H9 (cell line): ENCODE data around the gene GCNA. TPM values are rescaled to one million over a fixed set of nuclear protein-coding genes. Genes with fewer than 3 reads are reported as not detected.

ENCODE experiments used
- DNase-seq: peaks from one replicate; pipeline ENCODE4 v3.0.0-alpha.2; 2017
- H2AFZ ChIP-seq: one replicate; pipeline ENCODE4 v1.6.1; 2013; ENCODE audit warnings: mild to moderate bottlenecking, low read length, control low read depth, moderate library complexity
- H2AK5ac ChIP-seq: 2 replicates; pipeline ENCODE4 v1.6.1; 2013; ENCODE audit warnings: low read length, control low read depth, mixed read lengths; ENCODE audit not compliant: insufficient read length
- H2BK120ac ChIP-seq: one replicate; pipeline ENCODE4 v1.6.1; 2013; ENCODE audit warnings: low read depth, mild to moderate bottlenecking, low read length, control low read depth, inconsistent platforms; ENCODE audit not compliant: poor library complexity, severe bottlenecking
- H2BK12ac ChIP-seq: 2 replicates; pipeline ENCODE4 v1.6.1; 2013; ENCODE audit warnings: low read length, control low read depth, mixed read lengths, low read depth; ENCODE audit not compliant: insufficient read length
- H2BK15ac ChIP-seq: 2 replicates; pipeline ENCODE4 v1.6.1; 2013; ENCODE audit warnings: low read depth, low read length, control low read depth
- H2BK20ac ChIP-seq: one replicate; pipeline ENCODE4 v1.6.1; 2013; ENCODE audit warnings: low read depth, mild to moderate bottlenecking, low read length, control low read depth, inconsistent platforms; ENCODE audit not compliant: poor library complexity, severe bottlenecking
- H2BK5ac ChIP-seq: 2 replicates; pipeline ENCODE4 v1.6.1; 2013; ENCODE audit warnings: low read length, control low read depth, mixed read lengths; ENCODE audit not compliant: insufficient read length
- H3K14ac ChIP-seq: 2 replicates; pipeline ENCODE4 v1.6.1; 2013; ENCODE audit warnings: low read length, control low read depth; ENCODE audit not compliant: insufficient read depth
- H3K18ac ChIP-seq: 2 replicates; pipeline ENCODE4 v1.6.1; 2013; ENCODE audit warnings: low read depth, mild to moderate bottlenecking, mixed read lengths, low read length, control low read depth; ENCODE audit not compliant: insufficient read length
- H3K23ac ChIP-seq: 2 replicates; pipeline ENCODE4 v1.6.1; 2013; ENCODE audit warnings: low read length, control low read depth, mixed read lengths, low read depth; ENCODE audit not compliant: insufficient read length
- H3K23me2 ChIP-seq: 2 replicates; pipeline ENCODE4 v1.6.1; 2013; ENCODE audit warnings: low read depth, mild to moderate bottlenecking, mixed read lengths, low read length, control low read depth; ENCODE audit not compliant: insufficient read length, poor library complexity, severe bottlenecking
- H3K27ac ChIP-seq: 2 replicates; pipeline ENCODE4 v1.5.1; 2013; ENCODE audit warnings: low read length, control low read depth, mixed read lengths, low read depth; ENCODE audit not compliant: insufficient read length
- H3K27me3 ChIP-seq: 2 replicates; pipeline ENCODE4 v1.6.1; 2013; ENCODE audit warnings: low read length, control low read depth, inconsistent platforms; ENCODE audit not compliant: insufficient read depth
- H3K4ac ChIP-seq: 2 replicates; pipeline ENCODE4 v1.6.1; 2013; ENCODE audit warnings: low read depth, mild to moderate bottlenecking, control low read depth, inconsistent platforms, low read length, moderate library complexity
- H3K4me1 ChIP-seq: 2 replicates; pipeline ENCODE4 v1.6.1; 2013; ENCODE audit warnings: low read length, control low read depth, inconsistent platforms; ENCODE audit not compliant: insufficient read depth
- H3K4me2 ChIP-seq: 2 replicates; pipeline ENCODE4 v1.6.1; 2013; ENCODE audit warnings: low read length, control low read depth, mixed read lengths; ENCODE audit not compliant: insufficient read length, insufficient read depth
- H3K56ac ChIP-seq: 2 replicates; pipeline ENCODE4 v1.6.1; 2013; ENCODE audit warnings: low read depth, mild to moderate bottlenecking, mixed read lengths, low read length, control low read depth; ENCODE audit not compliant: insufficient read length
- H3K79me1 ChIP-seq: 2 replicates; pipeline ENCODE4 v1.6.1; 2013; ENCODE audit warnings: low read depth, mild to moderate bottlenecking, moderate library complexity, low read length, control low read depth, inconsistent platforms; ENCODE audit not compliant: insufficient read depth, poor library complexity, severe bottlenecking
- H3K79me2 ChIP-seq: 2 replicates; pipeline ENCODE4 v1.6.1; 2013; ENCODE audit warnings: low read length, control low read depth, inconsistent platforms; ENCODE audit not compliant: insufficient read depth
- H3K9ac ChIP-seq: 2 replicates; pipeline ENCODE4 v1.6.1; 2013; ENCODE audit warnings: low read length, control low read depth, mixed read lengths; ENCODE audit not compliant: insufficient read length; ENCODE audit errors: extremely low read depth
- H3K9me3 ChIP-seq: one replicate; pipeline ENCODE4 v1.6.1; 2013; ENCODE audit warnings: low read depth, low read length, inconsistent platforms; ENCODE audit not compliant: control insufficient read depth
- H3T11ph ChIP-seq: one replicate; pipeline ENCODE4 v1.6.1; 2013; ENCODE audit warnings: mild to moderate bottlenecking, low read length, control low read depth, inconsistent platforms
- H4K20me1 ChIP-seq: one replicate; pipeline ENCODE4 v1.6.1; 2013; ENCODE audit not compliant: control insufficient read depth, insufficient read length, insufficient read depth
- H4K5ac ChIP-seq: 2 replicates; pipeline ENCODE4 v1.6.1; 2013; ENCODE audit warnings: low read depth, mild to moderate bottlenecking, mixed read lengths, low read length, control low read depth; ENCODE audit not compliant: insufficient read length
- H4K8ac ChIP-seq: replicated peaks from 2 replicates; pipeline ENCODE4 v1.6.1; 2013; ENCODE audit warnings: low read length, control low read depth, mixed read lengths, low read depth; ENCODE audit not compliant: insufficient read length
- H4K91ac ChIP-seq: 2 replicates; pipeline ENCODE4 v1.6.1; 2013; ENCODE audit warnings: low read depth, mild to moderate bottlenecking, moderate library complexity, mixed read lengths, low read length, control low read depth; ENCODE audit not compliant: insufficient read length
- H3K27ac Mint-ChIP-seq, 3 experiments: 2 replicates in 2 of 3; 3 replicates in 1 of 3; pipeline ENCODE4 v1.8.0; 2020 to 2021; ENCODE audit warnings: mixed read lengths in 3 of 3, mild to moderate bottlenecking in 1 of 3, moderate library complexity in 1 of 3
- H3K27me3 Mint-ChIP-seq: 2 replicates; pipeline ENCODE4 v1.8.0; 2021; ENCODE audit warnings: low read depth, mild to moderate bottlenecking, moderate library complexity, mixed read lengths
- H3K36me3 Mint-ChIP-seq, 3 experiments: 2 replicates in 2 of 3; 3 replicates in 1 of 3; pipeline ENCODE4 v1.8.0; 2020 to 2021; ENCODE audit warnings: low read depth in 3 of 3, mixed read lengths in 3 of 3; ENCODE audit not compliant: insufficient read depth in 1 of 3
- H3K4me1 Mint-ChIP-seq, 2 experiments: 2 replicates each; pipeline ENCODE4 v1.8.0; 2020; ENCODE audit warnings: mixed read lengths in 2 of 2
- H3K4me3 Mint-ChIP-seq, 2 experiments: 2 replicates in 1 of 2; 3 replicates in 1 of 2; pipeline ENCODE4 v1.8.0; 2020 to 2021; ENCODE audit warnings: mild to moderate bottlenecking in 2 of 2, mixed read lengths in 2 of 2, moderate library complexity in 1 of 2
- H3K9me3 Mint-ChIP-seq, 2 experiments: 2 replicates in 1 of 2; 3 replicates in 1 of 2; pipeline ENCODE4 v1.8.0; 2020; ENCODE audit warnings: mild to moderate bottlenecking in 2 of 2, mixed read lengths in 2 of 2, moderate library complexity in 1 of 2
- WGBS: extraction: QIAGEN DNeasy Blood & Tissue Kit; methylation state at CpG from one replicate; pipeline ENCODE4 v1.1.7; 2013; ENCODE audit warnings: missing lambda C conversion rate, low lambda C conversion rate, mixed read lengths; ENCODE audit not compliant: insufficient read length; ENCODE audit errors: extremely low coverage; 5-methylcytosine and 5-hydroxymethylcytosine counted together
- total RNA-seq: library from RNA; stranded (reverse); gene quantifications from 2 replicates; pipeline ENCODE4 v1.2.1, GENCODE V29; 2021
- TF ChIP-seq, protein P1 (sequence below): fragments of 200-600 bp; sonication (generic); conservative IDR thresholded peaks from 3 replicates; pipeline ENCODE4 v1.8.0; 2021; ENCODE audit warnings: antibody characterized with exemption, mild to moderate bottlenecking

The GCNA gene
- total RNA-seq, 1 experiment from 2014 or later = 0.96 TPM

DNA sequence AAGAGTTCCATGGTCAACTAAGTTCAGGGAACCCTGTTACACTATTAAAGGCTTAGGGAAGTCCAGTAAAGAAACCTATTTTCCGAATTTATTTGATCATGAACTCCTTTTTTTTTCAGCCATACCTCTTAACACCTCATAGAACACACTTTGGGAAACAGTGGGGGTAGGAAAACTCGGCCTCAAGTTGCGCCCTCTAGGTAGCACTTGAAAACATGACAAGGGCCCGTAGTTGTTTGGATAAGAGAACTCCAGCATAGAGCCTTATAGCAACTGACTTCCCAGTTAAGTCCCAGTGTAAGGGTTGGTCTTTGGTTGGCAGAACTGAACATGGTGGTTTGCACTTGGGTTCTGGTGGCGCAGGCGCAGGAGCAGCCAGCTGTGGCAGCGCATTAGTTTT lies 30.9 kb upstream of the GCNA start:
- Mint-ChIP-seq H3K4me1 (peaks cover 2 to 3% of the 10 kb centered on the region in 2 experiments; a peak in 1 of 4 replicates), H3K36me3 (peaks cover 29 to 68% (median 65%) of the 10 kb centered on the region in 3 experiments), H3K27ac (no peak overlapping the region), H3K4me3 (no peak overlapping the region), H3K9me3 (peaks cover 51 to 53% of the 10 kb centered on the region in 2 experiments), H3K27me3 (no peaks in the 10 kb centered on the region)
- no peak for DNase-seq
- Histone ChIP-seq H4K8ac (no peak overlapping the region), H3K27ac (no peak overlapping the region), H3K79me2 (peaks cover 12% of the 10 kb centered on the region; the same call in 1 of the 2 replicates), H3K4ac (no peak overlapping the region), H3K56ac (no peak overlapping the region), H3K18ac (no peak overlapping the region), H3K4me1 (no peaks in the 10 kb centered on the region), H2BK120ac (no peak overlapping the region), H2BK12ac (no peak overlapping the region), H2BK15ac (no peak overlapping the region), H4K20me1 (no peaks in the 10 kb centered on the region), H3K9me3 (peaks cover 21% of the 10 kb centered on the region), H3K23ac (no peak overlapping the region), H3K27me3 (no peaks in the 10 kb centered on the region), H2BK20ac (no peak overlapping the region), H2AFZ (no peak overlapping the region), H2BK5ac (no peak overlapping the region), H3K4me2 (no peak overlapping the region), H3K79me1 (no peaks in the 10 kb centered on the region), H4K5ac (no peak overlapping the region), H3K9ac (no peak overlapping the region), H3K23me2 (no peaks in the 10 kb centered on the region), H3K14ac (no peak overlapping the region), H2AK5ac (no peak overlapping the region), H3T11ph (no peak overlapping the region), H4K91ac (no peak overlapping the region)
- no CpG with 5 or more reads among the region's 7 CpGs for WGBS
- TF ChIP-seq, protein P1, sequence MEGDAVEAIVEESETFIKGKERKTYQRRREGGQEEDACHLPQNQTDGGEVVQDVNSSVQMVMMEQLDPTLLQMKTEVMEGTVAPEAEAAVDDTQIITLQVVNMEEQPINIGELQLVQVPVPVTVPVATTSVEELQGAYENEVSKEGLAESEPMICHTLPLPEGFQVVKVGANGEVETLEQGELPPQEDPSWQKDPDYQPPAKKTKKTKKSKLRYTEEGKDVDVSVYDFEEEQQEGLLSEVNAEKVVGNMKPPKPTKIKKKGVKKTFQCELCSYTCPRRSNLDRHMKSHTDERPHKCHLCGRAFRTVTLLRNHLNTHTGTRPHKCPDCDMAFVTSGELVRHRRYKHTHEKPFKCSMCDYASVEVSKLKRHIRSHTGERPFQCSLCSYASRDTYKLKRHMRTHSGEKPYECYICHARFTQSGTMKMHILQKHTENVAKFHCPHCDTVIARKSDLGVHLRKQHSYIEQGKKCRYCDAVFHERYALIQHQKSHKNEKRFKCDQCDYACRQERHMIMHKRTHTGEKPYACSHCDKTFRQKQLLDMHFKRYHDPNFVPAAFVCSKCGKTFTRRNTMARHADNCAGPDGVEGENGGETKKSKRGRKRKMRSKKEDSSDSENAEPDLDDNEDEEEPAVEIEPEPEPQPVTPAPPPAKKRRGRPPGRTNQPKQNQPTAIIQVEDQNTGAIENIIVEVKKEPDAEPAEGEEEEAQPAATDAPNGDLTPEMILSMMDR = peak; percentile 43; the same call in 2 of the 3 replicates
